ENCODE measurements around the gene FCHSD1. TPM values are rescaled to one million over a fixed set of nuclear protein-coding genes. Genes with fewer than 3 reads are reported as not detected.

FCHSD1 gene
- total RNA-seq = 12.3 and 20.4 TPM in 2 replicates

DNA sequence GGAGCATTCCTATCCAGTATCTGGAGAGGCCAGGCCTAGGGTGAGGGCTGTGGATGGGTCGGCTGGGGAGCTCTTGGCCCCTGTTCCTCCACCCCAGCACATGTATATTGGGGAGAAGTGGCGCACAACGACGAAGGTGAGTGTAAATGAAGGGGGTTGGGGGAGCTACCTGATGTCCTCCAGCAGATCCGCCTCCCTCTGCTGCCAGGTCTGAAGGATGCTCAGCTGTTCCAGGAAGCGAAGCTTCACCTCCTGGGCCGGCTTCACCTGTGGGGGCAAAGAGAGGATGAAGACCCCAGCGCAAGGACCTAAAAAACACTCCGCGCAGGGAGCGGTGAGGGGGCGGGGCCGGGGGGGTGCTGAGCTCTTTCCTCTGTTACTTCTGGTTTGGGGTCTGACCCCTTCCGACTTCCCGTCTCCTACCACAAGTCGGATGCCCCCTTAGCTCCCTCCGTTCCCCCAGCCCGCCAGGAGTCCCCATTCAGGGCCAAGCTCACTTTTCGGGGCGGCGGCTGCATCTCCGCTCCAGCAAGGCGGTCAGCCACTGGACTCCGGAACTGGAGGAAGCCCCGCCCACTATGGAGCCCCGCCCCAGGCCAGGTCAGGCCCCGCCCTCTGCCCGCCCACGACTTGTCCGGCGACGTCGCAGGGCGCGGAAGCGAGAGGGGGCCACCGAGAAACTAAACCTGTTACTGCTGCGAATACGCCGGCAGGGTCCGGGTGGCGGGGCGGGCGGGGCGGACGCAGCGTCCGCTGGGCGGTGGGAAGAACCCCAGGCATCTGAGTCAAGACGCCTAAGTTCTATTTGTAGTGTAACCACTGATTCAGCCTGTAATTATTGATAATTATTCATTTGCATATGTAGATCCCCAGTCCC is at the start of gene FCHSD1:
Gene FCHSD1 (minus strand): TSS at position 568 of the 877 bp plus-strand sequence. CDS start 50 bp downstream, at position 518.

GRCh38 chr5:141681695-141682641 is 30.8 kb upstream of the FCHSD1 start, which contains the start of gene ARAP3:
Gene ARAP3, minus strand, starts transcription at chr5:141682230. Its CDS starts 1,744 bp downstream, at chr5:141680486.

DNA sequence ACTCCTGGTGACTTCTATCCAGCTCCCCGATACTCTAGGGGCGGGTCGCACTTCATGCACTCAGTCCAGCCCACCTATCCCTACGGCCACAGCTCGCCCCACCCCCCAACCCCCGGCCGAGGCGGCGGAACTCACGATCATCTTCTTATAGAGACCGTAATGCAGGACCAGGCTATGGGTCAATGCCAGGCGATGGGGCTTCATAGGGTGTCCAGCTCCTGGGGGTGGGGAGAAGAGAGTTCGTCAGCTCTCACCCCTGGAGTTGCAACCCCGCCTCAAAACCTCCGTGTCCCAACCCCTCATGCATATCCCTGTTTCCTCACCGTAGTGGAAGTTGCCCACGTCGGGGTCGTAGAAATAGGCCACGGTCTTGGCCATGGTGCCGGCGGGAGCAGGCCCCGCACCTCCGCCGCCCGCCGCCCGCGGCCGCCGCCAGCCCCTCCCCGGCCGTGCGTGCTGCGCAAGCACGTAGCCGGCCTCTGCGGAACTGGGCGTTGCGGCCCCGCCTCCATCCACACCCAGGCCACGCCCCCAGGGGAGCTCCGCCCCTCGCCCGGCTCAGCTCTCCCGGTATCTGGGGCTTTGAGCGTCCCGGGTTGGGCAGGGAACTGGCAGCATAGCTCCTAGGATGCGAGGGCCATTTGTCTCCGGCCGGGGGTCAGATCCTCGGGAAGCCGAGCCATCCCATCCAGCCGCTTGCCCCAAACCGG is 14.7 kb downstream of the FCHSD1 start, which contains the start of the genes HDAC3 and RELL2:
Gene HDAC3 (minus strand): TSS at position 437 of the 710 bp plus-strand sequence. CDS start 59 bp downstream, at position 378.
Gene RELL2 (plus strand): TSS at position 585 of the 710 bp plus-strand sequence. CDS start 1,229 bp downstream, outside the sequence.

GRCh38 chr5:141618804-141619554 is 32.2 kb downstream of the FCHSD1 start, which contains the start of gene DIAPH1:
Gene DIAPH1, minus strand, starts transcription at chr5:141619000. Its CDS starts 86 bp downstream, at chr5:141618914.

Other genes starting within 250 kb of the FCHSD1 start
- gene PCDHGA9, start 248.6 kb downstream of the FCHSD1 start, total RNA-seq = 1.2 and 1.8 TPM in 2 replicates
- 1.1 and 1.5 TPM in 2 replicates for gene PCDHGB6, start 243.4 kb downstream of the FCHSD1 start, total RNA-seq
- gene PCDHGA10, start 238.4 kb downstream of the FCHSD1 start, total RNA-seq = 4.7 and 6.2 TPM in 2 replicates
- 3.2 and 4.1 TPM in 2 replicates for gene PCDHGB7, start 233.7 kb downstream of the FCHSD1 start, total RNA-seq
- 3.3 and 5.2 TPM in 2 replicates for gene PCDHGA11, start 230.4 kb downstream of the FCHSD1 start, total RNA-seq
- gene PCDHGA12, start 220.9 kb downstream of the FCHSD1 start, total RNA-seq = 4.7 and 5.6 TPM in 2 replicates
- gene PCDHGC3, start 175.5 kb downstream of the FCHSD1 start, total RNA-seq = 21.0 and 27.2 TPM in 2 replicates
- gene PCDHGC4, start 166.4 kb downstream of the FCHSD1 start, total RNA-seq = 0.05 and 0.21 TPM in 2 replicates
- gene PCDHGC5, start 162.3 kb downstream of the FCHSD1 start, total RNA-seq = 0.79 and 1.1 TPM in 2 replicates
- gene DIAPH1, start 32.4 kb downstream of the FCHSD1 start, total RNA-seq = 91.6 and 106 TPM in 2 replicates
- gene HDAC3, start 14.6 kb downstream of the FCHSD1 start, total RNA-seq = 66.1 and 66.9 TPM in 2 replicates
- 9.4 and 12.3 TPM in 2 replicates for gene RELL2, start 14.4 kb downstream of the FCHSD1 start, total RNA-seq
- 6.9 and 11.6 TPM in 2 replicates for gene ARAP3, start 30.8 kb upstream of the FCHSD1 start, total RNA-seq
- gene PCDH1, start 227.0 kb upstream of the FCHSD1 start, total RNA-seq = 50.3 and 60.9 TPM in 2 replicates